ENCODE results near the gene TRIP13.
A peak's percentile ranks its signal among the peaks of the same experiment; 100 is the strongest.
"Not testable (repeated sequence)": the region's sequence is repeated elsewhere in the genome, so short reads cannot be mapped to it uniquely, and the experiment has no call there.

TRIP13 gene

DNA sequence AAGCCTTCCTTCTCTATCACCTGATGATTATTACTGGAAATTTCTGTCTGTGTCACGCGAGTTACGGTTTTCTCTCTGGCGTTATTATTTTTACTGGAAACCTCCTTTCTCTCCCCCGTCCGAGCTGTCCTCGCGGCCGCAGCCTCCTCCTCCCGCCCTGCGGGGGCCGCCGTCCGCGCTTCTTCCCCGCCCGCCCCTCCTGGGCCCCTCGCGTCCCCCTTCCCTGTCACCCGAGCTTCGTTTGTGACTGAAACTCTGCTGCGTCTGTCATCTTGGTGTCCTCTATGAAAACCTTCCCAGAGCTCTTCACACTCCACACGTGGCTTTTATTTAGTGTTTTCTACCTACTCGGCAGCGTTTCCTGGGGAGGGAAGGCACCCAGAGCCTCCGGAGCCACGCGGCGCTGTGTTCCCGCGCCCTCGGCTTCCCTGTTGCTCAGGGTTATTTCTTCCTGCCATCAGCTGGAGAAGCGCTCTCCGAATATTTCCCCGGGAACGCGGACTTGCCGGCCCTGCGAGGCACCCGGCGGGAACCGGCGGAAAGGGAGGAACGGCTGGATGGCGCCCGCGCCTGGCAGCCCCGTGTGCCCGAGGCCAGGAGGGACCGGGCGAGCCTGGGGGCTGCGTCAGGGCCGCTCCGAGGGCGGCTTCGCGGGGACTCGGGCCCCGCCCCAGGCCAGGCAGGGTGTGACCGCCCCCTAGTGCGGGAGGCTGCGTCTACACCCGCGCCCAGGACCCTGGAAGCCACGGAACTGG, 33.9 kb downstream of the TRIP13 start:
- peak overlapping the region; percentile 20 to 39 for H3K4me3 ChIP-seq
- intact Hi-C loops (cut with DNase I; ENCODE audit: low total_unique reads) = no loop called here
- DNase-seq = peak in 1 of 2 donors; percentile 20
- peaks cover 5 to 31% of the 10 kb centered on the region in 2 donors for H3K27me3 ChIP-seq
- TF ChIP-seq, protein P1, sequence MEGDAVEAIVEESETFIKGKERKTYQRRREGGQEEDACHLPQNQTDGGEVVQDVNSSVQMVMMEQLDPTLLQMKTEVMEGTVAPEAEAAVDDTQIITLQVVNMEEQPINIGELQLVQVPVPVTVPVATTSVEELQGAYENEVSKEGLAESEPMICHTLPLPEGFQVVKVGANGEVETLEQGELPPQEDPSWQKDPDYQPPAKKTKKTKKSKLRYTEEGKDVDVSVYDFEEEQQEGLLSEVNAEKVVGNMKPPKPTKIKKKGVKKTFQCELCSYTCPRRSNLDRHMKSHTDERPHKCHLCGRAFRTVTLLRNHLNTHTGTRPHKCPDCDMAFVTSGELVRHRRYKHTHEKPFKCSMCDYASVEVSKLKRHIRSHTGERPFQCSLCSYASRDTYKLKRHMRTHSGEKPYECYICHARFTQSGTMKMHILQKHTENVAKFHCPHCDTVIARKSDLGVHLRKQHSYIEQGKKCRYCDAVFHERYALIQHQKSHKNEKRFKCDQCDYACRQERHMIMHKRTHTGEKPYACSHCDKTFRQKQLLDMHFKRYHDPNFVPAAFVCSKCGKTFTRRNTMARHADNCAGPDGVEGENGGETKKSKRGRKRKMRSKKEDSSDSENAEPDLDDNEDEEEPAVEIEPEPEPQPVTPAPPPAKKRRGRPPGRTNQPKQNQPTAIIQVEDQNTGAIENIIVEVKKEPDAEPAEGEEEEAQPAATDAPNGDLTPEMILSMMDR (IDR thresholded peaks at IDR 0.05) = no peak
- no peaks in the 10 kb centered on the region for H3K9me3 ChIP-seq
- peaks cover 0 to 12% (median 11%) of the 10 kb centered on the region in 4 donors for H3K4me1 ChIP-seq
- H3K27ac ChIP-seq = no peak overlapping the region
- no peaks in the 10 kb centered on the region for H3K36me3 ChIP-seq

DNA sequence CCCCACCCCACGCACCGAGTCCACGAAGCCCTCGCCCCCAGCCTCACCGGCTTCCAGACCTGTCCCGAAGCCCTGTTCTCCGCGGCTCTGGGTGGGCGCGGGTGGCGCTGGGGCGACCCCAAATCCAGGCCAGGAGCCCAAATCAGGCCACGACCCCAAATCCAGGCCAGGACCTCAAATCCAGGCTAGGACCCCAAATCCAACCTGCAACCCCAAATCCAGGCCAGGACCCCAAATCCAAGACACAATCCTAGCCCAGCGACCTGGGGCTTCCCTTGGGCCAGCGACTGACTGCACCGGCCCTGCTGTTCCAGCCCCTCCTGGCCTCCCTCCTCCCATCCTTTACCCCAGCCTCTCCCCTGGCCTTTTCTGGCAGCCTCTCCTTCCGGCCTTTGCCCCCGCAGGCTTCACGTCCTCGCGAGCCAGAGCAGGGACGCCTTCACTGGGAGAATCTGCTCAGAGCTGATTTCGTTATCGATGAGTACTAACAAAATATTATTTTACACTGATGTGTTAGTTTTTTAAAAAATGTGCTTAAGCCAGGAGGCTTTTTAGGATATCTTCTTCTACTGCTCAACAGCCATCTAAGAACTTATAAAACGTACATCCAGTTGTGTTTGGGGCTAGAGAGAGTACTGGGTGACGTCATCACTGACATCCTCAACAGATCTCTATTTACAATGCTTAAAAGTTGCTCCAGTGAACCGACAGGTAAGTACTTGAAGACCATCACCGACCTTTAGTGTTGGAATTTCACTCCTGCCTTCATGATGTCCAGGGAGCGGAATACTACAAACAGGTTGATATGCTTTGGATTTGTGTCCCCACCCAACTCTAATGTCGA, 34.7 kb downstream of the TRIP13 start:
- intact Hi-C loops (cut with DNase I; ENCODE audit: low total_unique reads) = no loop called here
- Histone ChIP-seq H3K4me1 (peaks cover 0 to 12% (median 11%) of the 10 kb centered on the region in 4 donors), H3K27ac (no peak overlapping the region), H3K4me3 (peak overlapping the region; percentile 20 to 39), H3K36me3 (no peaks in the 10 kb centered on the region), H3K9me3 (no peaks in the 10 kb centered on the region), H3K27me3 (peaks cover 5 to 31% of the 10 kb centered on the region in 2 donors)
- TF ChIP-seq, protein P1 (IDR thresholded peaks at IDR 0.05) = no peak
- peak in 1 of 2 donors; percentile 17 for DNase-seq

- H3K9me3 ChIP-seq; intact Hi-C loops (cut with DNase I; ENCODE audit: low total_unique reads); H3K4me3 ChIP-seq; DNase-seq; H3K27ac ChIP-seq; H3K36me3 ChIP-seq: not testable (repeated sequence)
- H3K27me3 ChIP-seq = peaks cover 5 to 23% of the 10 kb centered on the region in 2 donors
- peaks cover 0 to 12% (median 11%) of the 10 kb centered on the region in 4 donors for H3K4me1 ChIP-seq
These were observed 36.5 kb downstream of the TRIP13 start for GRCh38 chr5:929182-929581.

- no peaks in the 10 kb centered on the region for H3K36me3 ChIP-seq
- TF ChIP-seq, protein P1 (IDR thresholded peaks at IDR 0.05) = no peak
- H3K4me1 ChIP-seq = peaks cover 0 to 12% (median 11%) of the 10 kb centered on the region in 4 donors
- H3K27me3 ChIP-seq = peaks cover 5 to 20% of the 10 kb centered on the region in 2 donors
- intact Hi-C loops (cut with DNase I; ENCODE audit: low total_unique reads) = no loop called here
- H3K27ac ChIP-seq = no peak overlapping the region
- H3K9me3 ChIP-seq = no peaks in the 10 kb centered on the region
- H3K4me3 ChIP-seq = no peak overlapping the region
- no peak for DNase-seq
These were observed 36.9 kb downstream of the TRIP13 start for GRCh38 chr5:929596-929995.

- H3K4me1 ChIP-seq = peaks cover 0 to 12% (median 11%) of the 10 kb centered on the region in 4 donors
- no peak overlapping the region for H3K4me3 ChIP-seq
- no peak overlapping the region for H3K27ac ChIP-seq
- DNase-seq = no peak
- intact Hi-C loops (cut with DNase I; ENCODE audit: low total_unique reads) = no loop called here
- H3K36me3 ChIP-seq = no peaks in the 10 kb centered on the region
- peaks cover 5 to 15% of the 10 kb centered on the region in 2 donors for H3K27me3 ChIP-seq
- TF ChIP-seq, protein P1 (IDR thresholded peaks at IDR 0.05) = no peak
- no peaks in the 10 kb centered on the region for H3K9me3 ChIP-seq
These were observed 38.2 kb downstream of the TRIP13 start for GRCh38 chr5:930866-931265.

All from tibial artery (tissue), 4 donors.